NCI-H2227 (cell line): Measurements from ENCODE around the gene RGS7.
"Not testable (repeated sequence)": the region's sequence is repeated elsewhere in the genome, so short reads cannot be mapped to it uniquely, and the experiment has no call there.

Experiments used
- DNase-seq: peaks from one replicate; lab custom pipeline; 2025; ENCODE audit not compliant: unreplicated experiment; lab: John Stamatoyannopoulos, UW

The RGS7 gene

GRCh38 chr1:241274693-241275092, 82.3 kb downstream of the RGS7 start:
- DNase-seq, result no peak

- DNase-seq, result no peak
Observed at GRCh38 chr1:241272828-241273227, 84.2 kb downstream of the RGS7 start.

- DNase-seq, result no peak
Observed at GRCh38 chr1:241271427-241271826, 85.6 kb downstream of the RGS7 start.

GRCh38 chr1:241270016-241270415, 87.0 kb downstream of the RGS7 start:
- DNase-seq, result no peak

GRCh38 chr1:241269116-241269515, 87.9 kb downstream of the RGS7 start:
- DNase-seq, result no peak

- DNase-seq, result no peak
Observed at GRCh38 chr1:241266121-241266520, 90.9 kb downstream of the RGS7 start.

- DNase-seq, result no peak
Observed at GRCh38 chr1:241265428-241265827, 91.6 kb downstream of the RGS7 start.

- DNase-seq, result no peak
Observed at GRCh38 chr1:241263346-241263745, 93.7 kb downstream of the RGS7 start.

GRCh38 chr1:241253471-241253870, 103.5 kb downstream of the RGS7 start:
- DNase-seq, result no peak

- DNase-seq, result no peak
Observed at GRCh38 chr1:241250465-241250864, 106.5 kb downstream of the RGS7 start.

- DNase-seq, result no peak
Observed at GRCh38 chr1:241240069-241240468, 116.9 kb downstream of the RGS7 start.

- DNase-seq, result no peak
Observed at GRCh38 chr1:241237873-241238272, 119.1 kb downstream of the RGS7 start.

GRCh38 chr1:241235256-241235897, 121.6 kb downstream of the RGS7 start:
- DNase-seq, result no peak

GRCh38 chr1:241229711-241230110, 127.3 kb downstream of the RGS7 start:
- no peak for DNase-seq

- no peak for DNase-seq
Observed at GRCh38 chr1:241229216-241229615, 127.8 kb downstream of the RGS7 start.

- DNase-seq, result no peak
Observed at GRCh38 chr1:241228339-241228738, 128.7 kb downstream of the RGS7 start.

- DNase-seq, result no peak
Observed at GRCh38 chr1:241225741-241226140, 131.3 kb downstream of the RGS7 start.

GRCh38 chr1:241224189-241224588, 132.8 kb downstream of the RGS7 start:
- not testable (repeated sequence) for DNase-seq

GRCh38 chr1:241222813-241223212, 134.2 kb downstream of the RGS7 start:
- DNase-seq, result not testable (repeated sequence)

GRCh38 chr1:241221319-241221718, 135.7 kb downstream of the RGS7 start:
- DNase-seq, result no peak

GRCh38 chr1:241220913-241221312, 136.1 kb downstream of the RGS7 start:
- not testable (repeated sequence) for DNase-seq

- no peak for DNase-seq
Observed at GRCh38 chr1:241219449-241219848, 137.6 kb downstream of the RGS7 start.

GRCh38 chr1:241217516-241217915, 139.5 kb downstream of the RGS7 start:
- no peak for DNase-seq
